K562 (cell line): ENCODE data around the gene ERFL. TPM values are rescaled to one million over a fixed set of nuclear protein-coding genes. Genes with fewer than 3 reads are reported as not detected.

ENCODE experiments used
- ATF6 ChIP-seq: sonication (generic); formaldehyde crosslinking; IDR thresholded peaks from 2 replicates; pipeline ENCODE4 v1.4.0; 2020; ENCODE audit warnings: mild to moderate bottlenecking, missing genetic modification reagents
- CREB1 ChIP-seq, 2 experiments: sonication (generic) in 1 of 2; formaldehyde crosslinking in 1 of 2; IDR thresholded peaks; 2 replicates each; pipeline versions ENCODE4 v1.6.1 to v1.8.0; 2012 to 2022; ENCODE audit warnings: inconsistent platforms in 1 of 2, mild to moderate bottlenecking in 1 of 2, missing genetic modification reagents in 1 of 2, moderate library complexity in 1 of 2
- HBP1 ChIP-seq: fragments of 450-650 bp; formaldehyde crosslinking; IDR thresholded peaks from 2 replicates; pipeline ENCODE4 v1.4.0; 2022; ENCODE audit warnings: missing genetic modification characterization
- KLF16 ChIP-seq: IDR thresholded peaks from 2 replicates; pipeline ENCODE4 v1.6.1; 2016; ENCODE audit warnings: antibody characterized with exemption
- MCM3 ChIP-seq: fragments of 450-650 bp; IDR thresholded peaks from 2 replicates; pipeline ENCODE4 v1.6.1; 2016
- NCOA2 ChIP-seq, 2 experiments: fragments of 450-650 bp; IDR thresholded peaks; 2 replicates each; pipeline ENCODE4 v1.6.1; 2018; ENCODE audit warnings: mild to moderate bottlenecking in 2 of 2, moderate library complexity in 1 of 2; ENCODE audit not compliant: partially characterized antibody in 2 of 2
- NFXL1 ChIP-seq: fragments of 450-650 bp; formaldehyde crosslinking; IDR thresholded peaks from 2 replicates; pipeline ENCODE4 v1.4.0; 2021; ENCODE audit warnings: mild to moderate bottlenecking
- NONO ChIP-seq, 2 experiments: fragments of 200-400 bp in 1 of 2; fragments of 450-650 bp in 1 of 2; formaldehyde crosslinking in 1 of 2; IDR thresholded peaks; 2 replicates each; pipeline ENCODE4 v1.6.1; 2017; ENCODE audit warnings: low read depth in 2 of 2, mild to moderate bottlenecking in 2 of 2, moderate library complexity in 2 of 2, low read length in 1 of 2
- NR2C1 ChIP-seq, 2 experiments: fragments of 450-650 bp; IDR thresholded peaks; 2 replicates each; pipeline ENCODE4 v1.6.1; 2017; ENCODE audit warnings: mild to moderate bottlenecking in 2 of 2, antibody characterized with exemption in 1 of 2, inconsistent platforms in 1 of 2, missing compliant biosample characterization in 1 of 2, missing genetic modification characterization in 1 of 2
- OTX1 ChIP-seq: fragments of 450-650 bp; formaldehyde crosslinking; IDR thresholded peaks from 2 replicates; pipeline ENCODE4 v1.4.0; 2022; ENCODE audit warnings: mild to moderate bottlenecking
- PRMT5 ChIP-seq: sonication (generic); formaldehyde crosslinking; IDR thresholded peaks from 2 replicates; pipeline ENCODE4 v1.5.0; 2020; ENCODE audit warnings: missing genetic modification reagents
- PTBP1 ChIP-seq: fragments of 200-400 bp; formaldehyde crosslinking; IDR thresholded peaks from 2 replicates; pipeline ENCODE4 v1.6.1; 2017; ENCODE audit warnings: low read depth, low read length
- RFX1 ChIP-seq: fragments of 450-650 bp; IDR thresholded peaks from 2 replicates; pipeline ENCODE4 v1.6.1; 2016; ENCODE audit warnings: mild to moderate bottlenecking, moderate library complexity
- RNF2 ChIP-seq: sonication (generic); IDR thresholded peaks from 2 replicates; pipeline ENCODE4 v1.6.1; 2016
- TAL1 ChIP-seq: fragments of 450-650 bp; IDR thresholded peaks from 2 replicates; pipeline ENCODE4 v1.6.1; 2016; ENCODE audit warnings: mild to moderate bottlenecking
- THRAP3 ChIP-seq: fragments of 450-650 bp; IDR thresholded peaks from 2 replicates; pipeline ENCODE4 v1.6.1; 2016; ENCODE audit warnings: mild to moderate bottlenecking, inconsistent platforms, borderline replicate concordance
- ZBTB17 ChIP-seq: fragments of 450-650 bp; formaldehyde crosslinking; IDR thresholded peaks from 2 replicates; pipeline ENCODE4 v1.4.0; 2020; ENCODE audit warnings: mild to moderate bottlenecking
- ZFX ChIP-seq: sonication (generic); formaldehyde crosslinking; IDR thresholded peaks from 2 replicates; pipeline ENCODE4 v1.8.0; 2022; ENCODE audit warnings: mild to moderate bottlenecking, missing genetic modification reagents, moderate library complexity
- ZNF384 ChIP-seq: IDR thresholded peaks from 2 replicates; pipeline ENCODE4 v1.6.1; 2012; ENCODE audit warnings: low read depth, low read length, improper control_type of control experiment
- ZNF778 ChIP-seq: fragments of 450-650 bp; formaldehyde crosslinking; IDR thresholded peaks from 2 replicates; pipeline ENCODE4 v1.4.0; 2020; ENCODE audit warnings: mild to moderate bottlenecking, moderate library complexity
- ZNF780A ChIP-seq: fragments of 250-450 bp; sonication (Bioruptor Pico); IDR thresholded peaks from 2 replicates; pipeline ENCODE4 v1.5.0; 2021; ENCODE audit warnings: mild to moderate bottlenecking
- ZZZ3 ChIP-seq: fragments of 450-650 bp; IDR thresholded peaks from 2 replicates; pipeline ENCODE4 v1.6.1; 2016; ENCODE audit warnings: antibody characterized with exemption, mild to moderate bottlenecking, moderate library complexity
- polyA plus RNA-seq, 8 experiments: library from polyadenylated mRNA; depleted of rRNA in 4 of 8; stranded (reverse) in 5 of 8; unstranded in 3 of 8; fragments of >200 nt; fragmentation: Nextera tagmentation in 2 of 8; fragmentation: Illumina TruSeq in 1 of 8; extraction: Ambion mirVana in 2 of 8; extraction: Trizol in 1 of 8; gene quantifications; 2 replicates each; pipeline versions ENCODE4 v1.2.1 to v1.2.3, GENCODE V29; 2011 to 2014; ENCODE audit warnings: inconsistent platforms in 1 of 8, missing spikeins in 1 of 8
- total RNA-seq, 7 experiments: library from RNA; depleted of rRNA in 6 of 7; stranded (reverse); fragments of >200 nt in 6 of 7; fragmentation: Illumina TruSeq in 2 of 7; extraction: Trizol in 2 of 7; gene quantifications; 2 replicates each; pipeline versions ENCODE4 v1.2.1 to v1.2.3, GENCODE V29; 2011 to 2021; ENCODE audit warnings: low replicate concordance in 1 of 7
- TF ChIP-seq, protein P1 (sequence below): fragments of 450-650 bp; formaldehyde crosslinking; IDR thresholded peaks from 2 replicates; pipeline ENCODE4 v1.4.0; 2022; ENCODE audit warnings: mild to moderate bottlenecking, moderate library complexity

The ERFL gene
- total and polyA plus RNA-seq, 9 of the 15 experiments (the other 6 are each of a cell fraction or from before 2014, with no cell fraction given) = 0.07 to 0.75 (median 0.32) TPM; not detected in 4

DNA sequence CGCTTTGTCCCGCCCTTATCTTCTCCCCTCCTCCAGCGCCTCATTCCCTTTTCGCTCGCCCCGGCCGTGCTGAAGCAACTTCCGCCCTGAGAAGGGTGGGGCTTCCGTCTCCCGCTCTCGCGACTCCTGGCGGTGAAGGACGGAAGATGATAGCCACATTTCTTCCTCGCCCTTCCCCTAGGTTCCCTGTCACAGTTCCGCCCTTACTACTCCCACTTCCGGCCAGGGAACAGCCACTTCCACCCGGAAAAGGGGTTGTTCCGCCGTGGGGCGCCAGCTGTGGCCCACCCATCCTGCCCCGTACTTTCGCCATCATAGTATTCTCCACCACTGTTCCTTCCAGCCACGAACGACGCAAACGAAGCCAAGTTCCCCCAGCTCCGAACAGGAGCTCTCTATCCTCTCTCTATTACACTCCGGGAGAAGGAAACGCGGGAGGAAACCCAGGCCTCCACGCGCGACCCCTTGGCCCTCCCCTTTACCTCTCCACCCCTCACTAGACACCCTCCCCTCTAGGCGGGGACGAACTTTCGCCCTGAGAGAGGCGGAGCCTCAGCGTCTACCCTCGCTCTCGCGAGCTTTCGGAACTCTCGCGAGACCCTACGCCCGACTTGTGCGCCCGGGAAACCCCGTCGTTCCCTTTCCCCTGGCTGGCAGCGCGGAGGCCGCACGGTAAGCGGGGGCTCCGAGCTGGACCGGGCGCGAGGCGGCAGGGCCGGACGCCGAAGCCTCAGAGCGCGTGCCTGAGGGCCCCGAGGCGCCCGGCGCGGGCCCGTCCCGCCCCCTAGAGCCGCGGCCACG lies 68.4 kb downstream of the ERFL start, which contains the start of gene RPS19 (continued):
- TF ChIP-seq NR2C1 (IDR thresholded peaks at IDR 0.05) (peak; percentile 93), NR2C1 (tag; IDR thresholded peaks at IDR 0.05) (peak; percentile 96), PRMT5 (no peak), HBP1 (peak; percentile 86; the same call in 1 of the 2 replicates), ZNF780A (CRISPR knock-in tag) (no peak), THRAP3 (no peak), NCOA2 (IDR thresholded peaks at IDR 0.05; ENCODE audit: partially characterized antibody in 2 of 2) (no peak), TAL1 (no peak), ZNF778 (CRISPR knock-in tag) (no peak), ZBTB17 (CRISPR knock-in tag) (peak; percentile 41; the same call in 1 of the 2 replicates), KLF16 (no peak), ZZZ3 (peak; percentile 78; the same call in 1 of the 2 replicates), PTBP1 (no peak), NONO (IDR thresholded peaks at IDR 0.05; ENCODE audit: low read depth in 2 of 2, low read length in 1 of 2) (peak; percentile 83 to 94; a peak in 3 of 4 replicates), CREB1 (IDR thresholded peaks at IDR 0.05) (peak; percentile 79), CREB1 (CRISPR knock-in tag; IDR thresholded peaks at IDR 0.05) (peak; percentile 60), MCM3 (no peak), OTX1 (CRISPR knock-in tag) (peak; percentile 87; the same call in 1 of the 2 replicates), ATF6 (CRISPR knock-in tag) (0 out of 2 replicates have a peak, but pooled peaks have one; percentile 70), RNF2 (peak; percentile 51; the same call in 1 of the 2 replicates), RFX1 (no peak), NFXL1 (CRISPR knock-in tag) (no peak), ZNF384 (0 out of 2 replicates have a peak, but pooled peaks have one; percentile 15), ZFX (CRISPR knock-in tag) (peak; percentile 68)
- TF ChIP-seq, protein P1, sequence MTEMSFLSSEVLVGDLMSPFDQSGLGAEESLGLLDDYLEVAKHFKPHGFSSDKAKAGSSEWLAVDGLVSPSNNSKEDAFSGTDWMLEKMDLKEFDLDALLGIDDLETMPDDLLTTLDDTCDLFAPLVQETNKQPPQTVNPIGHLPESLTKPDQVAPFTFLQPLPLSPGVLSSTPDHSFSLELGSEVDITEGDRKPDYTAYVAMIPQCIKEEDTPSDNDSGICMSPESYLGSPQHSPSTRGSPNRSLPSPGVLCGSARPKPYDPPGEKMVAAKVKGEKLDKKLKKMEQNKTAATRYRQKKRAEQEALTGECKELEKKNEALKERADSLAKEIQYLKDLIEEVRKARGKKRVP (CRISPR knock-in tag) = no peak
